Fibroblast of the aortic adventitia (primary cell): ENCODE data around the gene ANKRD33. TPM values are rescaled to one million over a fixed set of nuclear protein-coding genes. Genes with fewer than 3 reads are reported as not detected.

ENCODE experiments used
- DNase-seq: peaks from one replicate; pipeline ENCODE4 v3.0.0-alpha.2; 2010; ENCODE audit warnings: low read depth
- H3K4me3 ChIP-seq: 2 replicates; pipeline ENCODE4 v1.5.1; 2011; ENCODE audit warnings: low read depth, mild to moderate bottlenecking, control low read depth, low read length, moderate library complexity
- CTCF ChIP-seq: IDR thresholded peaks from 2 replicates; pipeline ENCODE4 v1.5.1; 2011; ENCODE audit warnings: mild to moderate bottlenecking, low read length, control low read depth, inconsistent platforms; ENCODE audit not compliant: insufficient read depth
- total RNA-seq: library from RNA; depleted of rRNA; stranded (reverse); fragments of >200 nt; gene quantifications from 2 replicates; pipeline ENCODE4 v1.2.3, GENCODE V29; 2012; ENCODE audit warnings: low replicate concordance

ANKRD33 gene
- total RNA-seq, 1 donor, result 0.09 TPM

DNA sequence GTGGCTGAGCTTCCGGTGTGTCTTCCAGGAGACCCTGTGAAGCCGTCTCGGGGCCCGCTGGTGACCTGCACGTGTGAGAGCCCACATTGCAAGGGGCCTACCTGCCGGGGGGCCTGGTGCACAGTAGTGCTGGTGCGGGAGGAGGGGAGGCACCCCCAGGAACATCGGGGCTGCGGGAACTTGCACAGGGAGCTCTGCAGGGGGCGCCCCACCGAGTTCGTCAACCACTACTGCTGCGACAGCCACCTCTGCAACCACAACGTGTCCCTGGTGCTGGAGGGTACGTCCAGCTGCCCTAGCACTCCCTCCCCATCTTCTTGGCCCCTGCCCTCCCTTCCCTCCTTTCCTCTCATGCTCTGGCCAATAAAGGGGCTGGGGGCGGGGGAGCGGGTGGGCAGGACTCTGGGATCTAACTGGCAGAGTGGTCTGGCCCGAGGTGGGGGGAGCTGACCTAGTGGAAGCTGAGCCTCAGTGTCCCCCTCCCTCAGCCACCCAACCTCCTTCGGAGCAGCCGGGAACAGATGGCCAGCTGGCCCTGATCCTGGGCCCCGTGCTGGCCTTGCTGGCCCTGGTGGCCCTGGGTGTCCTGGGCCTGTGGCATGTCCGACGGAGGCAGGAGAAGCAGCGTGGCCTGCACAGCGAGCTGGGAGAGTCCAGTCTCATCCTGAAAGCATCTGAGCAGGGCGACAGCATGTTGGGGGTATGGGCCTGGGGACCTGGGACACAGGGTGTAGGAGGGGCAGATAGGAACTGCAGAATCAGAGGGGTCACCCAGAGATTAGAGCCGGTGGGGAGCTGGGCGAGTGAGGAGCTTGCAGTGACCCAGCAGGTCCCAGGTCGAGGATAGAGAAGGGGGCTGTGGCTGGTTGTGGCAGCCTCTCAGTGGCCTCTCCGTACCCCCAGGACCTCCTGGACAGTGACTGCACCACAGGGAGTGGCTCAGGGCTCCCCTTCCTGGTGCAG lies 25.4 kb downstream of the ANKRD33 start:
- H3K4me3 ChIP-seq, result no peak overlapping the region
- TF ChIP-seq CTCF, result no peak
- DNase-seq, result no peak

DNA sequence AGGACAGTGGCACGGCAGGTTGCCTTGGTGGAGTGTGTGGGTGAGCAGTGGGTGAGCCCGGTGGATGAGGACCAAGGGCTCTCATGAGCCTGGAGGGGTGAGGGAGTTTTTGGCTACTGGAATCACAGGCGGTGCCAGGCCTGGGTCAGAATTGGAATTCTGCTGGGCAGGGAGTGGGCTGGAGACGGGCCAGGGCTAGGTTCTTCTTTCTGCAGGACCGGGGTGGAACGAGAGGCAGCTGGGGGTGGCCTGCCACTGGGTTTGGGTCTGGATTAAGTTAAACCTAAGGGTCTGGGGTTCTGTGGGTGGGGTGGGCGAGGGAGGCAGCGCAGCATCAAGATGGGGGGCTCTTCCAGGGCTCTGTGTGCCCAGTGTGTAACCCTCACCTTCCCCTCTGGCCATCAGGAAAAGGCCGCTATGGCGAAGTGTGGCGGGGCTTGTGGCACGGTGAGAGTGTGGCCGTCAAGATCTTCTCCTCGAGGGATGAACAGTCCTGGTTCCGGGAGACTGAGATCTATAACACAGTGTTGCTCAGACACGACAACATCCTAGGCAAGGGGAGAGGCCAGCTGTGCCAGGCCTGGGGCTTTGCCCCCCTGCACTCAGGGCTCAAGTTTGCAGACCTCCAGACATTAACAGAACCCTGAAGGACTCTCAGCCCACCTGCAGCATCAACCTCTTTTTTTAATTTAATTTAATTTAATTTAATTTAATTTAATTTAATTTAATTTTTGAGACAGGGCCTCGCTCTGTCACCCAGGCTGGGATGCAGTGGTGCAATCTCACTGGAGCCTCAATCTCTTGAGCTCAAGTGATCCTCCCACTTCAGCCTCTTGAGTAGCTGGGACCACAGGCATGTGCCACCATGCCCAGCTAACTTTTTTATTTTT lies 26.4 kb downstream of the ANKRD33 start:
- no peak for TF ChIP-seq CTCF
- no peak overlapping the region for H3K4me3 ChIP-seq
- no peak for DNase-seq

- H3K4me3 ChIP-seq, result no peak overlapping the region
- no peak for DNase-seq
- TF ChIP-seq CTCF, result no peak
These were observed 27.2 kb downstream of the ANKRD33 start for GRCh38 chr12:51915003-51915625.

DNA sequence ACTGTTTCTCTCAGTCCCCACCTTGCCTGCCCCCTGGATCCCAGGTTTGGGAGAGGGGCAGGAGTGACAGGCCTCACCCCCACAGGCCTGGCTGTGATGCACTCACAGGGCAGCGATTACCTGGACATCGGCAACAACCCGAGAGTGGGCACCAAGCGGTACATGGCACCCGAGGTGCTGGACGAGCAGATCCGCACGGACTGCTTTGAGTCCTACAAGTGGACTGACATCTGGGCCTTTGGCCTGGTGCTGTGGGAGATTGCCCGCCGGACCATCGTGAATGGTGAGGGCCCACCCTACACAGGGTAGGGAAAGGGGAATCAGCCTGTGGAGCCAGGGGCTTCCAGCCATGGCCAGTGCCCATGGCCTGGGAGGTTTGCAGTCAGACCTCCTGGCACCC lies 28.0 kb downstream of the ANKRD33 start:
- no peak for DNase-seq
- H3K4me3 ChIP-seq, result no peak overlapping the region
- no peak for TF ChIP-seq CTCF

DNA sequence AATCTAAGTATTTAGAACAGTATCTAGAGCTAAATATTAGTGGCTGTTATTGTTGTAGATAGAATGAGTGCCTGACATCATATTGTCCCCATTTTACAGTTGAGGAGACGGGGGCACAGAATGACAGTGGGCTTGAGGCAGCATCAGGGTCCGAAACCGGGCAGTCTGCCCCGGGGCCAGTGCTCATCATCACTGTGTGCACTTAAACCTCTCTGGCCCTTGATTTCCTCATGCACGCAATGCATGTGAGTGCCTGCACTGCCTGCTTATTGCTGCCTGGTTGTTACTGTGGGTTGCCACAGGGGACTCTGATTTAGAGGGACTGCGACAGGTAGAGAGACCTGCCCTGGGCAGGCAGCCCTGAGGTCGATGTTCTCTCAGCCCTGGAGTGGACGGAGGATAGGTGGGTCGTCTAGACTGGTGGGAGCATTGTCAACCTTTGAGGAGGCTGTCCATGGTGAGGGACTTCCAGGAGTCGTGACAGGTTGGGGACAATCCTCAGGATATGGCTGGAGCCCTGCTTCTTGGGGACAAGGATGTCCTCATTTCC lies 29.2 kb downstream of the ANKRD33 start:
- no peak overlapping the region for H3K4me3 ChIP-seq
- no peak for DNase-seq
- TF ChIP-seq CTCF, result no peak

GRCh38 chr12:51917746-51918453 lies 30.0 kb downstream of the ANKRD33 start:
- no peak for DNase-seq
- no peak for TF ChIP-seq CTCF
- H3K4me3 ChIP-seq, result no peak overlapping the region
